RWPE2 (cell line): ENCODE measurements around the gene ALLC.

Experiments used
- ATAC-seq: fragments of 200-7000 bp; cut with Tn5 transposase; 3 replicates; pipeline ENCODE4 v1.9.1; 2021; ENCODE audit warnings: low read depth
- DNase-seq: peaks from one replicate; pipeline ENCODE4 v3.0.0-alpha.2; 2020; ENCODE audit warnings: low spot score
- H3K27ac ChIP-seq: fragments of 450-650 bp; 2 replicates; pipeline ENCODE4 v1.5.1; 2017; ENCODE audit warnings: mild to moderate bottlenecking; ENCODE audit not compliant: poor library complexity, severe bottlenecking
- H3K27me3 ChIP-seq: fragments of 250-450 bp; sonication (Bioruptor Pico); 2 replicates; pipeline ENCODE4 v1.5.1; 2021; ENCODE audit warnings: mild to moderate bottlenecking, moderate library complexity; ENCODE audit not compliant: insufficient read depth, poor library complexity, severe bottlenecking
- H3K36me3 ChIP-seq: fragments of 250-450 bp; sonication (Bioruptor Pico); 2 replicates; pipeline ENCODE4 v1.5.1; 2020; ENCODE audit warnings: low read depth, mild to moderate bottlenecking, moderate library complexity
- H3K4me1 ChIP-seq: fragments of 250-450 bp; sonication (Bioruptor Pico); 2 replicates; pipeline ENCODE4 v1.5.1; 2021; ENCODE audit warnings: mild to moderate bottlenecking, moderate library complexity; ENCODE audit not compliant: insufficient read depth, poor library complexity, severe bottlenecking
- H3K4me3 ChIP-seq: fragments of 250-450 bp; sonication (Bioruptor Pico); 2 replicates; pipeline ENCODE4 v1.5.1; 2021; ENCODE audit warnings: mild to moderate bottlenecking, moderate library complexity; ENCODE audit not compliant: severe bottlenecking
- H3K9me3 ChIP-seq: fragments of 250-450 bp; sonication (Bioruptor Pico); 2 replicates; pipeline ENCODE4 v1.5.1; 2021; ENCODE audit warnings: mild to moderate bottlenecking, moderate library complexity; ENCODE audit not compliant: severe bottlenecking
- CTCF ChIP-seq: fragments of 450-650 bp; IDR thresholded peaks from one replicate; pipeline ENCODE4 v1.5.1; 2017; ENCODE audit warnings: mild to moderate bottlenecking, moderate library complexity; ENCODE audit not compliant: poor library complexity, severe bottlenecking

ALLC gene

GRCh38 chr2:3661149-3661660, 3.2 kb downstream of the ALLC start:
- ATAC-seq (no peak), DNase-seq (peak; percentile 22)
- Histone ChIP-seq H3K36me3 (no peaks in the 10 kb centered on the region), H3K4me3 (no peak overlapping the region), H3K4me1 (no peaks in the 10 kb centered on the region), H3K27ac (no peak overlapping the region), H3K27me3 (no peaks in the 10 kb centered on the region), H3K9me3 (no peaks in the 10 kb centered on the region)
- no peak for TF ChIP-seq CTCF

GRCh38 chr2:3662239-3662638, 4.2 kb downstream of the ALLC start:
- Histone ChIP-seq H3K4me1 (no peaks in the 10 kb centered on the region), H3K4me3 (no peak overlapping the region), H3K9me3 (no peaks in the 10 kb centered on the region), H3K27me3 (no peaks in the 10 kb centered on the region), H3K27ac (no peak overlapping the region), H3K36me3 (no peaks in the 10 kb centered on the region)
- TF ChIP-seq CTCF = no peak
- no peak for ATAC-seq
- no peak for DNase-seq

GRCh38 chr2:3664118-3664517, 6.1 kb downstream of the ALLC start:
- no peaks in the 10 kb centered on the region for H3K27me3 ChIP-seq
- DNase-seq (no peak), ATAC-seq (no peak)
- H3K4me1 ChIP-seq = no peaks in the 10 kb centered on the region
- no peak overlapping the region for H3K27ac ChIP-seq
- no peaks in the 10 kb centered on the region for H3K9me3 ChIP-seq
- no peak for TF ChIP-seq CTCF
- no peak overlapping the region for H3K4me3 ChIP-seq
- H3K36me3 ChIP-seq = no peaks in the 10 kb centered on the region

- Histone ChIP-seq H3K36me3 (no peaks in the 10 kb centered on the region), H3K9me3 (no peaks in the 10 kb centered on the region), H3K4me1 (no peaks in the 10 kb centered on the region), H3K27ac (no peak overlapping the region), H3K27me3 (no peaks in the 10 kb centered on the region), H3K4me3 (no peak overlapping the region)
- no peak for DNase-seq
- ATAC-seq = no peak
- no peak for TF ChIP-seq CTCF
Measured at GRCh38 chr2:3664925-3665324, 6.9 kb downstream of the ALLC start.

GRCh38 chr2:3665886-3666612, 8.0 kb downstream of the ALLC start:
- H3K36me3 ChIP-seq = no peaks in the 10 kb centered on the region
- H3K4me3 ChIP-seq = no peak overlapping the region
- no peak for ATAC-seq
- no peaks in the 10 kb centered on the region for H3K4me1 ChIP-seq
- no peaks in the 10 kb centered on the region for H3K9me3 ChIP-seq
- H3K27me3 ChIP-seq = no peaks in the 10 kb centered on the region
- no peak for DNase-seq
- no peak overlapping the region for H3K27ac ChIP-seq
- TF ChIP-seq CTCF = no peak
